Left ventricle myocardium inferior (tissue), 1 donor: Measurements from ENCODE around the gene MAML2. TPM values are rescaled to one million over a fixed set of nuclear protein-coding genes. Genes with fewer than 3 reads are reported as not detected.

Experiments used
- DNase-seq: peaks from one replicate; pipeline ENCODE4 v3.0.0-alpha.2; 2020
- H3K27ac ChIP-seq: fragments of 200-600 bp; replicated peaks from 2 replicates; pipeline ENCODE4 v1.8.0; 2021
- H3K27me3 ChIP-seq: fragments of 200-600 bp; 2 replicates; pipeline ENCODE4 v1.8.0; 2021; ENCODE audit warnings: low read depth
- H3K36me3 ChIP-seq: fragments of 200-600 bp; 2 replicates; pipeline ENCODE4 v1.8.0; 2021
- H3K4me1 ChIP-seq: fragments of 200-600 bp; 2 replicates; pipeline ENCODE4 v1.8.0; 2021
- H3K4me3 ChIP-seq: fragments of 200-600 bp; 2 replicates; pipeline ENCODE4 v1.8.0; 2021; ENCODE audit warnings: mild to moderate bottlenecking, moderate library complexity
- H3K9me3 ChIP-seq: fragments of 200-600 bp; replicated peaks from 2 replicates; pipeline ENCODE4 v1.8.0; 2021
- intact Hi-C: fragments of 100-400 bp; cut with micrococcal nuclease; formaldehyde crosslinking; loops from one replicate; pipeline ENCODE4 v1.11.0; 2022
- total RNA-seq: library from RNA; stranded (reverse); fragmentation: NEBNext Ultra II Directional; extraction: Animal tissue kit (Norgen Biotek cat#: 25700); gene quantifications from one replicate; pipeline ENCODE4 v1.2.1, GENCODE V29; 2021
- TF ChIP-seq, protein P1 (sequence below): fragments of 200-600 bp; IDR thresholded peaks from 2 replicates; pipeline ENCODE4 v1.8.0; 2021; ENCODE audit warnings: antibody characterized with exemption, mild to moderate bottlenecking, borderline replicate concordance
- donor health status: DM: no; HTN: yes; CAD: no; lungs with severe emphysema.

Gene MAML2
- total RNA-seq, 1 donor from 2014 or later = 4.5 TPM

DNA sequence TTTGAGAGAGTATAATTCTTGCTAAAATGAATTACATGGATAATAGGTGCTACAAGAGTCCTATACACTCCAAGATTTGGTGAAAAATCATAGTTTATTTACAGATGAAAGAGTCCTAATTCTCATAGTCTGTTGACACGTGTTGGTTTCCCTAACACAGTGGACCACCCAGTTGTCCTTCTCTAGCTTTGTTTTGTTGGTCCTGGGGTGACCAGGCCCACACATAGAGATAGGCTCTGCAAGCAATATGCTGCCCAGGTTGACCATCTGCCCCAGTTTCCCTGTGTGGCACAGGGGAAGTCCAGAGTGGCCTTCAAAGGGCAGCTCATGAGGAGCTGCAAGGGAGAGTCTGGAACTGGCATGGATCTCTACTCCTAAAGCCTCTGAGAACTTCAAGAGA lies 184.9 kb downstream of the MAML2 start:
- Histone ChIP-seq H3K27ac (peak overlapping the region; percentile 91), H3K36me3 (no peaks in the 10 kb centered on the region), H3K27me3 (no peaks in the 10 kb centered on the region), H3K9me3 (no peaks in the 10 kb centered on the region), H3K4me1 (peaks cover 82% of the 10 kb centered on the region), H3K4me3 (no peak overlapping the region)
- intact Hi-C loops = no loop called here
- TF ChIP-seq, protein P1, sequence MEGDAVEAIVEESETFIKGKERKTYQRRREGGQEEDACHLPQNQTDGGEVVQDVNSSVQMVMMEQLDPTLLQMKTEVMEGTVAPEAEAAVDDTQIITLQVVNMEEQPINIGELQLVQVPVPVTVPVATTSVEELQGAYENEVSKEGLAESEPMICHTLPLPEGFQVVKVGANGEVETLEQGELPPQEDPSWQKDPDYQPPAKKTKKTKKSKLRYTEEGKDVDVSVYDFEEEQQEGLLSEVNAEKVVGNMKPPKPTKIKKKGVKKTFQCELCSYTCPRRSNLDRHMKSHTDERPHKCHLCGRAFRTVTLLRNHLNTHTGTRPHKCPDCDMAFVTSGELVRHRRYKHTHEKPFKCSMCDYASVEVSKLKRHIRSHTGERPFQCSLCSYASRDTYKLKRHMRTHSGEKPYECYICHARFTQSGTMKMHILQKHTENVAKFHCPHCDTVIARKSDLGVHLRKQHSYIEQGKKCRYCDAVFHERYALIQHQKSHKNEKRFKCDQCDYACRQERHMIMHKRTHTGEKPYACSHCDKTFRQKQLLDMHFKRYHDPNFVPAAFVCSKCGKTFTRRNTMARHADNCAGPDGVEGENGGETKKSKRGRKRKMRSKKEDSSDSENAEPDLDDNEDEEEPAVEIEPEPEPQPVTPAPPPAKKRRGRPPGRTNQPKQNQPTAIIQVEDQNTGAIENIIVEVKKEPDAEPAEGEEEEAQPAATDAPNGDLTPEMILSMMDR = no peak
- no peak for DNase-seq

DNA sequence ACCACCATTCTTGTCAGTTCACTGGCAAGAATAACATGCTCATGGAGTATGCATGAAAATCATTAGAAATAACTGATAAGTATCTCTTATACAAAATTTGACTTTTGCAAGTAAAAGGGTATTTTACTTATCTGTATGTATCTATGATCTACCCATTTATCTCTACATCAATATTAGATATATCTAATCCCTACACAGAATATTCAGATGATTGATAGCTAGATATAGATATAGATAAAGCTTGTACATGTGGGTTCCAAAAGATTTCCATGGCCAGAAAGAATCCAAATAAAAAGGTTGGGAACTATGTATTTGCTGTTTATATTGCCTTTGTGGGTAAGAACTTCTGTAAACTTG lies 185.5 kb downstream of the MAML2 start:
- Histone ChIP-seq H3K36me3 (no peaks in the 10 kb centered on the region), H3K4me3 (no peak overlapping the region), H3K27me3 (no peaks in the 10 kb centered on the region), H3K4me1 (peaks cover 77% of the 10 kb centered on the region), H3K9me3 (no peaks in the 10 kb centered on the region), H3K27ac (peak overlapping the region; percentile 91)
- TF ChIP-seq, protein P1 = no peak
- DNase-seq = no peak
- intact Hi-C loops = no loop called here

DNA sequence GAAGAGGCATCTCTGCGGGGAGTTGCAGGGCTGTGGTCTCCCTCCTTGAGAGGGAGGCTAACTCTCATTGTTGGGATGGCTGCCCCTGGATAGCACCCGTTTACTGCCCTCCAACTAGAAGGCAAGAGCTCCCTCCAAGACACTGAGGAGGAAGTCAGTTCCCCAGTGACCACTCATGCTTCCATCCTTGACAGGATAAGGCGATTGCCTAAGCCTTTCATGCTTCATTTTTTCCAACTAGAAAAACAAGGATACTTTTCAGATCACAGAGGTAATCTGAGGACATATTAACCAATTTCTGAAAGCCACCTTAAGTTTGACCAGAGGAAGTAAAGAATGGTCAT lies 186.6 kb downstream of the MAML2 start:
- Histone ChIP-seq H3K27ac (peak overlapping the region; percentile 91), H3K36me3 (no peaks in the 10 kb centered on the region), H3K27me3 (no peaks in the 10 kb centered on the region), H3K9me3 (no peaks in the 10 kb centered on the region), H3K4me3 (peak overlapping the region; percentile 50), H3K4me1 (peaks cover 65% of the 10 kb centered on the region)
- intact Hi-C loops = no loop called here
- no peak for DNase-seq
- TF ChIP-seq, protein P1 = no peak

DNA sequence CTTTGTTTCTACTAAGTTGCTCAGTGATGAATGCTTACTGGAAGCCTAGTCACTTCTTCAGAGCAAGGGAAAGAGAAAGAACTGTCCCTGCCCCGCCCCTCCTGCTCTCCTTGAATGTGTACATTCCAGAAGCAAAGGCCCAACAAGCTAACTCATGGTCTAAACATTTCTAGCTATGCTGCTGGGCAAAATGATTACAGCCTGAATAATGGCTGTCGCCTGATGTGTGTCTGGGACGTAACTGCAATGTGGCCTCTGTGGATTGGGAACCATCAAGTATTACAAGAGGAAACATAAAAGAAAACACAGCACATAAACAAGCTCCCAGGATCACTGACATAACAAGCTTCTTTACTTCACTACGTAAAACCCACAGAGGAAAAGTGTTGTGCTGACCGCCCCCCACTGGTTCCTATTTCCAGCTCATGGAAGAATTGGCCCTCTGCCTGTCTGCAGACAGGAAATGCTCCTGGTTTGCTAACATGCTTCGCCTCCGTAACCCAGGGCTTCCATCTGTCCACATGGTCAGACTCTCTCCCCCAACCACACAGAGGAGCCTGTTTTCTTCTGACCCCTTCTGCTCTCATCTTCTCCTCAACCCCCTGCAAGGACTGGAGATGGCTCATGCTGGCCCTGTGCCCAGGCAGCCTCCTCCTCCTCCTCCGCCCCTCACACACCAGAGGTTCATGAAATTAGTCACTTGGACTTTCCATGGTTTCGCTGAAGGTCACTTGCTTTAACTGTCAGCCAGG lies 187.2 kb downstream of the MAML2 start:
- Histone ChIP-seq H3K36me3 (no peaks in the 10 kb centered on the region), H3K9me3 (no peaks in the 10 kb centered on the region), H3K27ac (peak overlapping the region; percentile 91), H3K4me1 (peaks cover 60% of the 10 kb centered on the region), H3K27me3 (no peaks in the 10 kb centered on the region), H3K4me3 (peak overlapping the region; percentile 50)
- DNase-seq = peak; percentile 73
- TF ChIP-seq, protein P1 = peak; percentile 54
- intact Hi-C loops = no loop called here

DNA sequence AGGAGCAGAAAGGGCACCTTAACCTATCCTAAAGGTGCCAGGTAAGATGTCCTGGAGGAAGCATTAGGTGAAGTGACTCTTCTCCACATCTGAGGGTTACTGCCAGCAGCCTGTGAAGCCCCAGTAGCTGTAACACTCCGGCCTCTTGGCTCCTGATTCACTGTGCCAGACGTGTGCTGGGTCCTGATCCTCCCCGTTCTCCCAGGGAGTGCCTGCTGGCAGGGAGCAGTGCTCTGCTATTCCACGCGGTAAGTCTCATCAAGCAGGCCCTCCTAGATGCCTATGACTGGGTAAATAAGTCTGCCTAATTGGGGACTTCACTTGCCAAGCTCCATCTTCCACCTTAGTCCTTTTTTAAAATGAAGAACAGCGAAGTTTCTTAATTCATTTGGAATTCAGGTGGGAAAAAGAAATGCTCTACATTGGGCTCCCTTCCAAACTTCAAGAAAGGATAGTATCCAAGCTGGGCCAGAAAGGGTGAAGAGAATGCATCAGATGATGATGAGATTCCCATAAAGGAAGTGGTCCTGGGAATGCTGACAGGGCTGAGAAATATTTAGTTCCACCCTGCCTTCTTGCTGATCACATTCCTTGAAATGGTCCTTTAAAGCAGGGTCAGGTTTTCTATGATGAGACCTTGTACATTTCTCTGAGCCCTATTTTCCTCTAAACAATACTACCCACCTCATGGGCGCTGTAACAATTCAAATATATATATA lies 188.0 kb downstream of the MAML2 start:
- DNase-seq = no peak
- Histone ChIP-seq H3K4me3 (no peak overlapping the region), H3K4me1 (peaks cover 52% of the 10 kb centered on the region)

More for the DNA sequence above, 188.0 kb downstream of the MAML2 start:
- Histone ChIP-seq H3K27ac (peak overlapping the region; percentile 91), H3K9me3 (no peaks in the 10 kb centered on the region), H3K36me3 (no peaks in the 10 kb centered on the region), H3K27me3 (no peaks in the 10 kb centered on the region)
- TF ChIP-seq, protein P1 = no peak
- intact Hi-C loops = no loop called here
